ENCODE measurements around the gene CRYGN.

GRCh38 chr7:151405588-151405987 is 34.4 kb downstream of the CRYGN start:
- TF ChIP-seq CTCF (IDR thresholded peaks at IDR 0.05) = no peak
- TF ChIP-seq POLR2A (IDR thresholded peaks at IDR 0.05) = no peak
- no peak for TF ChIP-seq EP300 (IDR thresholded peaks at IDR 0.05)
